Gastroesophageal sphincter (tissue), 4 donors: ENCODE data around the gene ARF1. TPM values are rescaled to one million over a fixed set of nuclear protein-coding genes. Genes with fewer than 3 reads are reported as not detected.

Experiments
- ATAC-seq: fragments of 150-250 bp; one replicate; pipeline ENCODE4 v1.9.1; 2016; ENCODE audit warnings: mild to moderate bottlenecking, moderate library complexity
- H3K27ac ChIP-seq, 4 donors: fragments of 200-600 bp; sonication (generic) in 3 of 4; 1 replicate in 3 of 4; 2 replicates in 1 of 4; pipeline ENCODE4 v1.5.1; 2016 to 2019
- H3K27me3 ChIP-seq: fragments of 200-600 bp; sonication (generic); one replicate; pipeline ENCODE4 v1.5.1; 2019
- H3K36me3 ChIP-seq, 2 donors: fragments of 200-600 bp; sonication (generic); one replicate each; pipeline ENCODE4 v1.5.1; 2019; ENCODE audit warnings: control low read depth in 1 of 2
- H3K4me1 ChIP-seq, 3 donors: fragments of 200-600 bp; sonication (generic); 1 replicate in 2 of 3; 2 replicates in 1 of 3; pipeline ENCODE4 v1.5.1; 2016 to 2019; ENCODE audit warnings: control low read depth in 2 of 3
- H3K4me3 ChIP-seq, 2 donors: fragments of 200-600 bp; sonication (generic); one replicate each; pipeline ENCODE4 v1.5.1; 2019; ENCODE audit warnings: mild to moderate bottlenecking in 1 of 2, moderate library complexity in 1 of 2
- H3K9me3 ChIP-seq, 3 donors: fragments of 200-600 bp; sonication (generic); one replicate each; pipeline ENCODE4 v1.5.1; 2017 to 2019; ENCODE audit warnings: control low read depth in 2 of 3
- EP300 ChIP-seq: sonication (generic); formaldehyde crosslinking; IDR thresholded peaks from one replicate; pipeline ENCODE4 v1.6.1; 2017; ENCODE audit warnings: antibody characterized with exemption, mild to moderate bottlenecking
- POLR2A ChIP-seq, 2 donors: fragments of 450-650 bp; IDR thresholded peaks; one replicate each; pipeline ENCODE4 v1.6.1; 2017; ENCODE audit warnings: antibody characterized with exemption in 2 of 2, mild to moderate bottlenecking in 2 of 2, moderate library complexity in 1 of 2
- POLR2AphosphoS5 ChIP-seq: sonication (generic); formaldehyde crosslinking; IDR thresholded peaks from one replicate; pipeline ENCODE4 v1.6.1; 2017; ENCODE audit warnings: antibody characterized with exemption
- WGBS, 2 donors: methylation state at CpG; one replicate each; pipeline ENCODE4 v1.1.5; 2018; ENCODE audit warnings: low coverage in 1 of 2; 5-methylcytosine and 5-hydroxymethylcytosine counted together
- total RNA-seq, 4 donors: library from RNA; depleted of rRNA; stranded (reverse); fragments of >200 nt; gene quantifications; one replicate each; pipeline ENCODE4 v1.1.0, GENCODE V29; 2016
- TF ChIP-seq, protein P1 (sequence below), 4 experiments: fragments of 200-600 bp in 2 of 4; fragments of 450-650 bp in 2 of 4; sonication (generic) in 1 of 4; IDR thresholded peaks; one replicate each; pipeline ENCODE4 v1.5.1; 2017 to 2019; ENCODE audit warnings: antibody characterized with exemption in 4 of 4, mild to moderate bottlenecking in 2 of 4, moderate library complexity in 2 of 4

Gene ARF1
- total RNA-seq, 4 donors from 2014 or later, result 256 to 385 (median 303) TPM

DNA sequence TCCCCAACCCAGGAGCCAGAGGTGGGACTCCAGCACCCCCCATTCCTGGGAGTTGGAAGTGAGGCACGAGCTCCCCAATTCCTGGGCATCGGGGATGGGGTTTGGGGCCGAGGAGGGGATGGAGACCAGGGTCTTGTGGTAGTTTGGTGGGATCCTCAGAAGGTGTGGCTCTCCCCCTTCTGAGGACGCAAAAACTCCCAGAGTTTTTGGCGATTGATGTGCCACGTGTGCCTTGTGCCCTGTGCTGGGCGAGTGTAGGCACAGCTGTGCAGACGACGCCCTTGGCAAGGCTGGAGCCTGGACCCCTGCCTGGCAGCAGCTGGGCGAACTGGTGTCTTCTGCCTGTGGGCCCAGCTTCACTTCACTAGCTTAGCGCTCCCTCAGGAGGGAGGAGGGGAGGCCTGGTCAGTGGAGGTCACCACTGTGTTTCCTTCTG, 60.2 kb downstream of the ARF1 start:
- H3K36me3 ChIP-seq, result peaks cover 0 to 38% of the 10 kb centered on the region in 2 donors
- WGBS, 2 donors, result 48% methylated on average over 5 of the region's 11 CpGs; no CpG with 5 or more reads in 1 of the 2 donors
- H3K9me3 ChIP-seq, result no peaks in the 10 kb centered on the region
- peak overlapping the region in 1 of 2 donors; percentile 70 for H3K4me3 ChIP-seq
- peak overlapping the region in 3 of 4 donors; percentile 93 to 99 (median 97) for H3K27ac ChIP-seq
- TF ChIP-seq EP300 (no peak), POLR2A (IDR thresholded peaks at IDR 0.05) (no peak), POLR2AphosphoS5 (no peak)
- TF ChIP-seq, protein P1, sequence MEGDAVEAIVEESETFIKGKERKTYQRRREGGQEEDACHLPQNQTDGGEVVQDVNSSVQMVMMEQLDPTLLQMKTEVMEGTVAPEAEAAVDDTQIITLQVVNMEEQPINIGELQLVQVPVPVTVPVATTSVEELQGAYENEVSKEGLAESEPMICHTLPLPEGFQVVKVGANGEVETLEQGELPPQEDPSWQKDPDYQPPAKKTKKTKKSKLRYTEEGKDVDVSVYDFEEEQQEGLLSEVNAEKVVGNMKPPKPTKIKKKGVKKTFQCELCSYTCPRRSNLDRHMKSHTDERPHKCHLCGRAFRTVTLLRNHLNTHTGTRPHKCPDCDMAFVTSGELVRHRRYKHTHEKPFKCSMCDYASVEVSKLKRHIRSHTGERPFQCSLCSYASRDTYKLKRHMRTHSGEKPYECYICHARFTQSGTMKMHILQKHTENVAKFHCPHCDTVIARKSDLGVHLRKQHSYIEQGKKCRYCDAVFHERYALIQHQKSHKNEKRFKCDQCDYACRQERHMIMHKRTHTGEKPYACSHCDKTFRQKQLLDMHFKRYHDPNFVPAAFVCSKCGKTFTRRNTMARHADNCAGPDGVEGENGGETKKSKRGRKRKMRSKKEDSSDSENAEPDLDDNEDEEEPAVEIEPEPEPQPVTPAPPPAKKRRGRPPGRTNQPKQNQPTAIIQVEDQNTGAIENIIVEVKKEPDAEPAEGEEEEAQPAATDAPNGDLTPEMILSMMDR (IDR thresholded peaks at IDR 0.05), result no peak
- peaks cover 6 to 79% (median 36%) of the 10 kb centered on the region in 3 donors for H3K4me1 ChIP-seq
- no peak for ATAC-seq
- no peaks in the 10 kb centered on the region for H3K27me3 ChIP-seq

DNA sequence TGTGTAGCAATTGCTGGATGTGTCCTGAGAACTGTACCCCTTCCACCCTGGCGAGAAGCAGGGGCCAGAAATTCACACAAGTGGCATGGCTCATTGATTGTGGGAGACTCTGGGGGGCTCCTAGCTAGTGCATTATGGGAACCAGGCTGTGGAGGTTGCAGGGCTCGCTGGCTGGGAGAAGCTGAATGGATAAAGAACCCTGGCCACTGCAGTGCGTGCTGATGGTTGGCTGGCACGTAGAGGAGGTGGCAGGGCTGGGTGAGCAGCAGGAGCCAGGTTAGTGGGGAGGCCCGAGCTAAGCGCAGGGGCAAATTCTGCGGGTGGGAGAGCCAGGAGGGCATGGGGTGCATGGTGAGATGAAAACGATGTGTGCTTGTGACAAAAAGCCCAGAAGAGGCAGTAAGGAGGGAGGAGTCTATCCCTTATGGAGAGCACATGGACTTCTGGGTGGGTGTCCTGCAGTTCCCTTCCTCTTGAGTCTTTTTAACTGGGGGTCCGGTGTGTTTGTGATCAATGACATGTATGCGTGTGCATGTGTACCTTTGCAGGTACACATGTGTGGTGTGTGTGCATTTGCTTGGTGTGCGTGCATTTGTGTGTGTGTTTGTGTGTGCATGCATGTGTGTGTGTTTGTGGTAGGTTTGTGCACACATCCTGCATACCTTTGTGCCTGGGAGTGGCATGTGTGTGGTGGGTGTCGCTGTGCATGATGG, 61.1 kb downstream of the ARF1 start:
- Histone ChIP-seq H3K4me1 (peaks cover 6 to 88% (median 43%) of the 10 kb centered on the region in 3 donors), H3K27ac (no peak overlapping the region), H3K9me3 (no peaks in the 10 kb centered on the region), H3K27me3 (no peaks in the 10 kb centered on the region), H3K4me3 (no peak overlapping the region), H3K36me3 (peaks cover 0 to 48% of the 10 kb centered on the region in 2 donors)
- TF ChIP-seq POLR2AphosphoS5 (no peak), EP300 (no peak), POLR2A (IDR thresholded peaks at IDR 0.05) (no peak)
- TF ChIP-seq, protein P1 (IDR thresholded peaks at IDR 0.05), result no peak
- no peak for ATAC-seq
- WGBS, 2 donors, result 73 to 78% methylated on average over 9 to 10 of the region's 12 CpGs

DNA sequence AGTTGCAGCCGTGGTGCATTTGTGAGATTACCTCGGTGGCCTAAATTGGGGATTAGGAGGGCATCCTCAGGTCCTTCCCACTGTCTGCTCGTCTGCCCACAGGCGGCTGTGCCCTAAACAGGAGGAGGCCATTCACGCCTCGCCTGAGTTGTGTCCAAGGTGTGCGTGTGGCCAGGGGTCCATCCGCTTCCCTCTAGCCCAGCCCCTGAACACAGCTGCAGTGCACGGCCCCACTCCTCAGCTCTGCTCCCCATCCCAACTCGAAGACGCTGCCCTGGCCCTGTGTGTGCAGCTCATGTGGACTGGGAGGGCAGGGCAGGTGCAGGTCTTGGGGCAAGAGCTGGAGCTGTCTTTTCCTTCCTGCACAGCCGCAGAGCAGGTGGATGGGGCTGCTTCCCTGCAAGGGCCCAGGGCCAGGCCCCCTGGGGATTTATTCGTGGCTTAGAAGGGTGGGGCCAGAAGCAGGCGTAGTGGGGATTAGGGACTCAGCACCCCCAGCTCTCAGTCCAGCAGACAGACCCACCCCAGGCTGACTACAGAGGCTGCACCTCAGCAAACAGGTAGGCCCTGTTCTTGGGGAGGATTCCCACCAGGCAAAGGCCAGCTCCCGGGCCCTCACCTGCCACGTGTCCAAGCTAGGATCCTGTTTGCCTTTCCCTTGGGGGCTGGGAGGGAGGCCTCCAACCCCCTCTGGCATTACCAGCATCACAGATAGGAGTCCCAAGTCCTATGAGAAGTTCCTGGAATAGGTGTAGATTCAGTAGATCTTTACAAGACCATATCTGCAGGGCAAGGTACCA, 61.9 kb downstream of the ARF1 start:
- Histone ChIP-seq H3K27ac (no peak overlapping the region), H3K36me3 (peaks cover 0 to 53% of the 10 kb centered on the region in 2 donors), H3K9me3 (no peaks in the 10 kb centered on the region), H3K4me1 (peaks cover 6 to 90% (median 51%) of the 10 kb centered on the region in 3 donors), H3K4me3 (no peak overlapping the region), H3K27me3 (no peaks in the 10 kb centered on the region)
- ATAC-seq, result no peak
- WGBS, 2 donors, result 72% methylated on average over 4 of the region's 16 CpGs; no CpG with 5 or more reads in 1 of the 2 donors
- no peak for TF ChIP-seq POLR2A (IDR thresholded peaks at IDR 0.05)
- TF ChIP-seq, protein P1 (IDR thresholded peaks at IDR 0.05), result no peak
- no peak for TF ChIP-seq POLR2AphosphoS5
- no peak for TF ChIP-seq EP300

DNA sequence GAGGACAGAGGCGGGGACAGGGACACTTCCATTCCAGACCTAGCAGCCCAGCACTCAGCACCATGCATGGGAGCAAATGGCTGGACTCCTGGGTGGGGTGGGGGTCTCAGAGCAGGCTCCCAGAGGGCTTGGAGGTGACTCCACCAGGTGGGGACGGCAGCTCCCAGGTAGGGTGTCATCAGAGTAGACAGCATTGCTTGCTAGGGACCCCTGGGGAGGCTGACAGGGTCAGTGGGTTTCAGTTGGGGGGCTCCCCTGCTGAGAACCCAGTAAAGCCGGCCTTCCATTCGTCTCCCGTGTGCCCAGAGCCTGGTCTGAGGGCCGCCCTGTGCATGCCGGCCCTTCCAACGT, 62.5 kb downstream of the ARF1 start:
- Histone ChIP-seq H3K27ac (peak overlapping the region in 1 of 4 donors; percentile 7), H3K27me3 (no peaks in the 10 kb centered on the region), H3K4me3 (no peak overlapping the region), H3K4me1 (peaks cover 6 to 93% (median 57%) of the 10 kb centered on the region in 3 donors), H3K9me3 (no peaks in the 10 kb centered on the region), H3K36me3 (peaks cover 0 to 53% of the 10 kb centered on the region in 2 donors)
- no CpG with 5 or more reads among the region's 8 CpGs for WGBS, 2 donors
- TF ChIP-seq, protein P1 (IDR thresholded peaks at IDR 0.05), result no peak
- TF ChIP-seq EP300, result no peak
- TF ChIP-seq POLR2AphosphoS5, result no peak
- TF ChIP-seq POLR2A (IDR thresholded peaks at IDR 0.05), result no peak
- no peak for ATAC-seq
